ENCODE results near the gene MBTPS1. TPM values are rescaled to one million over a fixed set of nuclear protein-coding genes. Genes with fewer than 3 reads are reported as not detected.

Gene MBTPS1
- polyA plus RNA-seq, 3 donors = 100 to 116 (median 111) TPM

DNA sequence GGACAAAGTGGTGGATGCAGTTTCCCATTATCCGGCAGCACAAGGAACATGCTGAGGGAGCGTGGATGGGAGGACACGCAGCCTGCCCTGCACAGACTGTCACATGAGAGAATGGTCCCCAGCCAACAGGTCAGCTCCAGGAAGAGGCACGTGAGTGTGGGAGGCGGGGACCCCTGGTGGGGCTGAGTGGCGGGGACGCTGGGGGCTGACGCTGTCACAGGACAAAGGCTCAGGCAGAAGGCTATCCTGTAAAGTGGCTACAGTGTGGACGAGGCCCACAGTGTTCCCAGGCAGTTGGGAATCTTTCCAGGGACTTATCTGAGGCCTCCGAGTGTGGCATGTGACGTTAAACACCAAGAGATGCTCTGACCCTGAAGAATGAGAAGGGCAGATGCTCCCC is 30.4 kb downstream of the MBTPS1 start:
- DNase-seq (ENCODE audit: extremely low read depth in 1 of 11, low read depth in 9 of 11, low spot score in 4 of 11) = no peak

DNA sequence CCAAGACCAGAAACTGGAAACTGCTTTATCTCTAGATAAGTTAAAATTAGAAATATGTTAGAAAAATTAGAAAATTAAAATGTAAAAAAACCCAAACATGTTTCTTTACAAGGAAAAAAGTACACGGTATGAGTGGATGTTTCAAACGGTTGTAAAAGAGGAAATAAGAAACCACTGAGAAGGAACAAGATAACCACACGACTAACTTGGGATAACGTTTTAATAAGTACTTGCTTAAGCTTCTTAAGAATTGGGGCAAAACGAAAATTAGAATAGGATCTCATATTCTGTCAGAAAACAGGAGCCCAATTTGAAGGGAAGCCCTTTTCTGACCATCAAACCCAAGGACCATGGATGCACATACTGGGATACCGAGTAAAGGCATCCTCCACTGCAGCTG is 31.0 kb downstream of the MBTPS1 start:
- DNase-seq (ENCODE audit: extremely low read depth in 1 of 11, low read depth in 9 of 11, low spot score in 4 of 11) = no peak

DNA sequence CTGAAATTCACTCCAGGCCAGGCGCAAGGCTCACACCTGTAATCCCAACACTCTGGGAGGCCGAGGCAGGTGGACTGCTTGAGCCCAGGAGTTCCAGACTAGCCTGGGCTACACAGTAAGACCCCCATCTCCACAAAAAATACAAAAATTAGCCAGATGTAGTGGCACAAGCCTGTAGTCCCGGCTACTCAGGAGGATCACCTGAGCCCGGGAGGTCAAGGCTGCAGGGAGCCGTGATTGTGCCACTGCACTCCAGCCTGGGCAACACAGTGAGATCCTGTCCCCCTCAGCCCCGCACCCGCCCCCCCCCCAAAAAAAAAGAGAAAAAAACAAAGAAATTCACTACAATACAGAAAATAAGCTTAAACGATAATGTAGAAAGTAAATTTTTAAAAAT is 31.5 kb downstream of the MBTPS1 start:
- DNase-seq (ENCODE audit: extremely low read depth in 1 of 11, low read depth in 9 of 11, low spot score in 4 of 11) = no peak

DNA sequence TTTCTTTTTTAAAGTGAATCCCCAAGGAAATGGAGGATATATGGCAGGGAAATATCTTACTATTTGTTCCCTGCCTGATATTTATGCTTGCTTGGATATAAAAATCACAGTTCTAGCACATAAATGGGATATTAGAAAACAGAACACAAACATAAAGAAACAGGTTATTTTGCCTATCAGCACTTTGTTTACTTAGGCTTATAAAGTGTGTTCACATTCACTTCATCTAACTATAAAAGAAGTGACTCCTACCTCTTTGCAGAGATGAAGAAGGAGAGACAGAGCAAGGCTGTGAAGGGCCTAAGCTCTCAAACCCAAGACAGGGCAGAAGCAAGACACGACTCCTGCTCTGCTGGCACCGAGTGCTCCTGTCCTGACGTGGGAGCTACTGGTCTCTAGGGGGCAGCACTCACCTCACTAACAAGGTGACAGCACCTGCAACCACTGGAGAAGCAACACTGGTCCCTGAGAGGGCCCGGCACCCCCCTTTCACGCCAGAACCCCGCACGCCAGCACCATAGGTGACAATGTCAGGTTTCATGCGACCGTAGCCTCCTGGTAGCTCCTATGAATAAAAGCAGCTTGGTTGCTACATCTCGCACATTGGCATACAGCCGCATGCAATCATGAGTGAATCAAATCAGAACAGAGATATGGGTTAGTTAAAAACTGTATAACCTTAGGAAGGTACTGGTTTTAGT is 32.0 kb downstream of the MBTPS1 start:
- peak; percentile 29 to 60 (median 40) for DNase-seq (ENCODE audit: extremely low read depth in 1 of 11, low read depth in 9 of 11, low spot score in 4 of 11)

DNA sequence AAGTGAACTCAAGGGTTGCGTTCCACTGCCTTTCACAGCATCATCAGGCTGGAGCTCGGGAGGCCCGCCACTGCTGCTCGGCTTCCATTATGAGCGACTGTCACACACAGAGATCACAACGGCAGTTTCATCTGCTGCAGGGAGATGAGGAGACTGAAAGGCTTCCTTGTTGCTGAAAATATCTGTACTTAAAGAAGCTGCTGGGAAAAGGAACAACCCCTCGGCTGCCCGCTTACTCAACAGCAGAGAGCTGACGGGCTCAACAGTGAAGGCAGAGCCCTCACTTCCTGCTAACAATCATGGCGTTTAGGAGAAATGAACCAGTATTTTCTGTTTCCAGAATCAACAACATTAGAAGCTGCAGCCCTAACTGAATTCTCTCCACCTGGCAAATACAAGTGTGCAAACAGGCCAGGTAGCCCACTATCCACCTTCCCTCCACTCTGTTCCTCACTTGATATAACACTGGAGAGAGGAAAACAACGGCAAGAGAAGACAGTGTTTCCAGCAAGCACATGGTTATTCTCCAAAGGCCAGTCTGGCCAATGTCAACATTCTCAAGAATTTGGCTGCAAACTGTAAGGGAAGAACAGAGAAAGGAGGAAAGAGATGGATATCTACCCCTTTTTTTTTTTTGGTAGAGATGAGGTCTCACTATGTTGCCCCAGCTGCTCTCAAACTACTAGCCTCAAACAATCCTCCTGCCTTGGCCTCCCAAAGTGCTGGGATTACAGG is 33.7 kb downstream of the MBTPS1 start:
- DNase-seq (ENCODE audit: extremely low read depth in 1 of 11, low read depth in 9 of 11, low spot score in 4 of 11) = no peak

DNA sequence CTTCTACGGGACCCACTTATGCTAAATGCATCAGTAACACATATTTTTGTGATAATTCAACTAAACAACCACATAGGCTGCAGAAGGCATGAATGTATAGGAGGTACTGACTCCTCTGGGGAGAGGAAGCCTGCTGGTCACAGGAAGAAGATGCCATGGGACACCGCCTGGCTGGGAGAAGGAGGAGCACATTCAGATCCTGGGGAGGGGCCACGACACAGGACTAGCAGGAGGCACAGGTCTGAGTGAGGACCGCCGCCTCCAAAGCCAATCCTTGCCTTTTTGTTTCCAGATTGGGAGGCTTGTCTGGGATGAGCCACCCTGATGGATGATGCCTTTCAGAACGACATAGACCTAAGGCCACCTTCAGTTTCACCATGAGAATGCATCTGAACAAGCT is 34.6 kb downstream of the MBTPS1 start:
- DNase-seq (ENCODE audit: extremely low read depth in 1 of 11, low read depth in 9 of 11, low spot score in 4 of 11) = no peak

DNA sequence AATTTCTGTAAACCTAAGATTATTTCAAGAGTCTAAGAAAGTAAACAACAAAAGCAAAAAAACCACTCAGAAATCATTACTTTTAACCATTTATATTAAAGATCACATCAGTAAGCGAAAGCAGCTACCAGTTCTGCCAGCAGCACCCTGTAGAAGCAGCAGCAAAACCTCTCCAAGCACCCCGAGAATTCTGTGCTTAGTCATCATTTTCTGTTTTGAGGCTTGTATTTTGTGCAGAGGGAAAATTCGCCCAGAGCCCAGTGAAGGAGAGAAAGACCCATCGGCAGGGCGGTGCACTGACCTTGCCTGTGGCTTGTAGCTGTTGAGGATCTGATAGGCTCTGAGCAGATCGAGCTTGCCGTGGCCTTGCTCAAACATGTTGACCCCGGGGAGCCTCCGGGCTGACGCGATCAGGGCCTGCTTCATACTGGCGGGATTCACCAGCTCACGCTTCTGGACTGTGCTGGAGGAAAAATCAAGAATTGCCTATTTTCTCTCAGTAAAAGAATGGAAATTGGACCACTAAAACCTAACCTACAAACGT is 35.2 kb downstream of the MBTPS1 start:
- no peak for DNase-seq (ENCODE audit: extremely low read depth in 1 of 11, low read depth in 9 of 11, low spot score in 4 of 11)

DNA sequence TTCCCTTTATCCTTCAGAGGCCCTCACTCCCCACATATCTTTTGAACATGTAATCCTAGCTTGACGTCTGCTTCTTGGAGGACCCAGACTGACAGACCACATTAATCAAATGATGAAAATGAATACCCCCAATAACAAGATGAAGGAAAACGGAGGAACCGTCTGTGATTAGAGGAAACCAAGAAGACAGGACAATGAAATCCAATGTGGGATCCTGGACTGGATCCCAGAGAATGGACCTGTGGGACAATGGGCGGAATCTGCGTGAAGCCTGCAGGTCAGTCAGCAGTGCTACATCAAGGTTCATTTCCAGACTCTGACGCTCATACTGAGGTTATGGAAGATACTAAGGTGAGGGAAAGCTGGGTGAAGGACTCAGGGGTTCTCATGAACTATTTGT is 35.9 kb downstream of the MBTPS1 start:
- no peak for DNase-seq (ENCODE audit: extremely low read depth in 1 of 11, low read depth in 9 of 11, low spot score in 4 of 11)

DNA sequence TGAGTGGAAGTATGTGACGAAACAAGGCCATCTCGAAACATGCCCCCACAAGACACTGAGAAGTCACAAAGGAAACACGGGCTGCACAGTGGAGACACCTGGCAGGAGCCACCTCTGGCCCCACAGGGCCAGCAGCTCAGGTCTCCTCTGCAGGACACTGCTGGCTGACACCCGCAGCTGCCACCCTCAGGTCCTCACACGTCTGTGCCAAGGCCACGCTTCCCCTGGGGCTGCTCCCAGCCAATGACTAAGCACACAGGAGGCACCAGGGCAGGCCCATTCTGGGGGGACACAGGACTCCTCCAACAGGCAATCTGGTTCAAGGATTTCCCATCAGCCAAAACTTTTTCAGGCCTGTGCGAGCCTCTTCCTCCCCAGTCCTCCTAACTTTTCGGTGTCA is 36.4 kb downstream of the MBTPS1 start:
- no peak for DNase-seq (ENCODE audit: extremely low read depth in 1 of 11, low read depth in 9 of 11, low spot score in 4 of 11)

DNA sequence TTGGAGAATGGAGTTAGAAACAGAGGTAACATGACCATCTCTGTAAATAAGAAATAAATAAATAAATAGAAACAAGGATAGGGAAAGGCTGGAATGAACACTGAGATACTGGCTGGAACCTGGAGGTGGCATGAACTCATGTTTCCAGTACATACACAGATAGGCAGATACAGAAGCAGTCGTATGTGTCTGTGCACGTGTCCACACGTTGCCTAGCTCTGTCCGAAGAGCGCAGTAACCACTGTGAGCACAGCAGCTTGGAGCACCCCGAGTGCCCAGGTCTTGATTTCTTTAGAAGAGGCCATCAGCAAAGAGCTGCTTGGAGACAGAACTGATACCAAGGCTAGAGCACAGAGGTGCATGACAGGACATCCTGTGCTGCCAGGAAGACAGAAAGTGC is 37.1 kb downstream of the MBTPS1 start:
- no peak for DNase-seq (ENCODE audit: extremely low read depth in 1 of 11, low read depth in 9 of 11, low spot score in 4 of 11)

DNA sequence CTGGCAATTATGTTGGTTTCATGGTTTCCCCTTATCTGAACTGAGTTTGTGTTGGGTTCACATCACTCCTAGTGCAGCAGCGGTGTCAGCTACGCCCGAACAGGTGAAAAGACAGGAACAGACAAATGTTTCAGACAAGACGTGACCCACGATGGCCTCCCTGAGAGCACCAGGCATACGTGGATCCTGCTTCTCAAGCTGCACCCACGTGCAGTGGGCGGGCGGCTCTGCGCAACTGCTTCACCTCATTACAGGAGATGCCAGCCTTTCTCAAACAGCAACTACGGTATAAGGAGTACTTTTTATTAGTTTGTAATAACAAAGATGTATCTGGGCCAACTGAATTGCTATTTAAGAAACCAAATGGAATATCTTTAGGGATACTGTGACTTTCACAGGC is 41.4 kb downstream of the MBTPS1 start:
- no peak for DNase-seq (ENCODE audit: extremely low read depth in 1 of 11, low read depth in 9 of 11, low spot score in 4 of 11)

DNA sequence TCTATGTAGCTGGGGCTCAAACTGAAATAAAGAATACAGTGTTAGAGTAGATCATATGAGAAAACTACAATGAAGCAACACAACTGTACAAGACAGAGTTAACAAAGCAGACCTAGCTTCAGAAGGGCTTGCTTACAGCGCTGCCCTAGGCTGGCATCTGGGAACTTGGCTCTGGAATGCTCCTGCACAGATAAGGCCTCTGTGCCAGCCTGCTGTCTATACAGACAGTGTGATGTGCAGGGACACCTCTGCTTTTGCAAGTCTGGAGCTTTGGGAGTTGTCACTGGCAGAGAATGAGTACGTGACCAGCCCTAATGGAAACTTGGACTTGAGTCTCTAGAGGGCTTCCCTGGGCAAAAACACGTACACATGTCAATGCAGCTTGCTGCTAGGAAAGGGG is 42.0 kb downstream of the MBTPS1 start:
- DNase-seq (ENCODE audit: extremely low read depth in 1 of 11, low read depth in 9 of 11, low spot score in 4 of 11) = no peak

DNA sequence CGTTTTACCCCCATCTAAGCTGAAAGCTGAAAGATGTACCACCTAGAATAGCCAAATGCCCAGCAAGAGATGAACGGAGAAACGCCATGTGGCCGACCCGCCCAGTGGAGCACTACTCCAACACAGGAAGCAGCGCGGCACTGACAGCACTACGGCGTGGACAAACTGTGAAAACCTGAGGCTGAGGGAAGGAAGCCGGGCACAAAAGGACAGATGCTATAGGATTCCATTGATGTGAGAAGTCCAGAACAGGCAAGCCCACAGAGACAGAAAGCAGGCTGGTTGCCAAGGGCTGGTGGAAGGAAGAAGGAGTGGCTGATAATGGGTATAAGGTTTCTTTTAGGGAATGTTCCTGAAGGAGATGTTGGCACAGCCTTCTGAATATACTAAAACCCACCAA is 44.7 kb downstream of the MBTPS1 start:
- no peak for DNase-seq (ENCODE audit: extremely low read depth in 1 of 11, low read depth in 9 of 11, low spot score in 4 of 11)

DNA sequence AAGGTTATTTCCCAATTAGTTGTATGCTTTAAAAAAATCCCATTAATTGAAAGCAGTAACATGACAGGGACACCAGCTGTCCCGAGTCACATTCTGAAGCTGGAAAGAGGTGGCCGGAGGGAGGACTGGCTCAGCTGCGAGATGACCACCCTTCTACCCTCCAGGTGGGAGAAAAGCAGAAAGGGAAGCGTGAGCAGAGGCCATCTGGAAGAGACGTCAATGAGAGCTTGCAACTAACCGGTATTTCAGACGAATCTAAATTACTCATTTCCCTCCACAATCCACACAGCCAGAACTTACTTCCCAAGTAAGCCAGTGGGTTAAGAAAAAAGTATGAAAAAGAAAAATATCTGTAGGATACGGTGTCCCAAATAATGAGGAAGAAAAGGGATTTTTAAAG is 45.6 kb downstream of the MBTPS1 start:
- DNase-seq (ENCODE audit: extremely low read depth in 1 of 11, low read depth in 9 of 11, low spot score in 4 of 11) = no peak

DNA sequence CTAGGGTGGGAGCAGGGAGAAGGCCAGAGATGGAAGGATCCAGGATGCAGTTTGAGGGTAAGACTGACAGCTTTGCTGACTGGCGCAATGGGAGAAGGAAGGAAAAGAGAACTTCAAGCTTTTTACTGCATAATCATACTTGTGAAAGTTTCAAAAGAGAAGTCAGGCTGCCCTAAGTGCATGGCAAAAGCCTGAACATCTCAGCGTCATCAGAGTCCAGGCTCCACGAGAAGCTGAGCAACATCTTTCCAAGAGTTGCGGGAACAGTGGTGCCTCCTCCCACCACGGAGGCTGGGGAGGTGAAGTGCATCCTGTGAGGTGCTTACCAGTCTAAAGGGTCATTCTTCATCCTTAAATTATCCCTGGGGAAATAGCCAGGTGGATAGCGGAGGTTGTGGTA is 47.2 kb downstream of the MBTPS1 start:
- DNase-seq (ENCODE audit: extremely low read depth in 1 of 11, low read depth in 9 of 11, low spot score in 4 of 11) = no peak

DNA sequence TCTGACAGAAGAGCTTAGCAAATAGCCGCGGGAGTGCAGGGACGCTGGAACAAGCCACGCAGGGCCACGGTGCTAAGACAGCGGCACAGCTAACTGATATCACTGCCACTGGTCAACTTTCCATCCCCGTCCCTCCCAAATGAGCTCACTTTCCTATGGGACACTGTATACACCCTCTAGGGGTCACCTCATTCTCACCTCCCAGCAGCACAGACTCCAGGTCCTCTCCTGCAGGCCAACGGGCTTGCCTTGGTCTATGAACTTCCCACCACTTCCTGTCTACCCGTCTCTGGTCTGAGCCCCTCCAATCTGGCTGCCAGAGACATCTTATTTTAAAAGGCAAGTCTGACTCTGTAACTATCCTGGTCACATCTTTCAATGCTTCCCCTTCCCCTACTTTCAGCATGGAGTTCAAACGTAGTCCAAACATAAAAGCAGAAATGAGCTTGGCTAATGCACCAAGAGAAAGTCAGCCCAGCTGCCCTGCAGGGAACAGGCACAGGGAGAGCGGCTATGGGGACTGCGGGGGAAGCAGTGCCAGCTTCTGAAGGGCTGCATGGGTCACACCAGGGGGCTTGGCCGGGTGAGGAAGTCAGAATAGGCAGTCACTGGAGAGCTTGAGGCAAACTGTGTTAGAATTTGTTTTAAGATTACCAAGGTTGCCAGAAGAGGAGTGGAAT is 47.8 kb downstream of the MBTPS1 start:
- DNase-seq (ENCODE audit: extremely low read depth in 1 of 11, low read depth in 9 of 11, low spot score in 4 of 11) = no peak

DNA sequence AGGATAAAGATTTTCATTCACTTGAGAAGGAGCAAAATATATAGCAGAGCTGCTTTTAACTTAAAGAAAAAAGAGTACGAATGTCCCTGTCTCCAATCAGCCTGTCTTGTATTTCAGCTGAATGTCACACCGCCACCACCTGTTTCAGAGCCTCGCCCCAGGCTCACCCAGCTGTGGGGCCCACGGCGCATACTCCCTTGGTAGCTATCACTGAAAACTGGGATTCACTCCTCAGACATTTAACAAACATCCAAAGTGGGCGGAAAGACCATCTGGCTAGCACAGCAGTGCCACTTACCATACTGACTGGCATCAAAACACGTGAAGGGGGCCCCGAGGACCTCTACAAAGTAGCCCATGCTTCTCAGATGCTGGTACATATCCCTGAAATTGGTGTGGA is 48.7 kb downstream of the MBTPS1 start:
- DNase-seq (ENCODE audit: extremely low read depth in 1 of 11, low read depth in 9 of 11, low spot score in 4 of 11) = no peak

DNA sequence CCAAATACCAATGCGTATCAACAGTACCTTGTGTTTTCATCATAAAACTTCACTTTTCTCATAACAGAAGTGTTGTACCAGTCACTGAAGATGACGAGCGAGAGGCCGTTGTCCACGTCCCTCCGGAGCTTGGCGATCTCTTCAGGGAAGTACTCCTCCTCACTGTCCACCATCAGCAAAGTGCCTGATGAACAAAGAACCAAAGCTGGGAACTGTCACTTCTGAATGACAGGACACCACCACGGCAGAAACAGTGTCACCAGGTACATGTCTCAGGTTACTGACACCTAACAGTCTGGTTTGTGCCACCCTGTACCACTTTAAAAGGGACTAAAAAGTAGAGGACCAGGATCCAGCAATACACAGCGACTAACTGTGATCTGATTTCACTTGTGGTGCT is 49.1 kb downstream of the MBTPS1 start:
- DNase-seq (ENCODE audit: extremely low read depth in 1 of 11, low read depth in 9 of 11, low spot score in 4 of 11) = no peak

DNA sequence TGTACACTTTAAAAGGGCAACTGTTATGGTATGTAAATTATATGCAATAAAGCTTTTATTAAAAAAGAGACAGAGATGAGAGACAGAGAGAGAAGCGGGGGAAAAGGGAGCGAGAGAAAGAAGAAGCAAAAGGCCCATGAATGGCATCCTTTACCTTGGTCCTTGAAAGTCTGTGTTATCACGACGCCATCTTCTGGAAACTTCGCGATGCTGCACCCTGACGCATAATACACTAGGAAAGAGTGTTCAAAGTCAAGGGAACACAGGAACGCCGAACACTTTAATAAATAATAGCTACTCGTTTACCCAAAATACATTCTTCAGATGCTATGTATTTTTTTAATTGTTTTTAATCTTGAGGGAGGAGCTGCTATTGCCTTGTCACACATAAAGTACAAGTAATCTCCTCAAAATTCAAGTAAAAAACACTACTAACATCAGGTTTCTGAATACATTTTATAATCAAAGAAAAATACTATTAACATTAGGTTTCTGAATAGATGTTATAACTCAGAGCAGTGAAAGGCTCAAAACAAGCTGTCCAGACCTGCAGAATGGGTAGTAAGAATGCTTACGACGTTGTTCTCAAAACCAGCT is 51.1 kb downstream of the MBTPS1 start:
- peak in 6 of 11 donors; percentile 36 to 49 (median 41) for DNase-seq (ENCODE audit: extremely low read depth in 1 of 11, low read depth in 9 of 11, low spot score in 4 of 11)

DNA sequence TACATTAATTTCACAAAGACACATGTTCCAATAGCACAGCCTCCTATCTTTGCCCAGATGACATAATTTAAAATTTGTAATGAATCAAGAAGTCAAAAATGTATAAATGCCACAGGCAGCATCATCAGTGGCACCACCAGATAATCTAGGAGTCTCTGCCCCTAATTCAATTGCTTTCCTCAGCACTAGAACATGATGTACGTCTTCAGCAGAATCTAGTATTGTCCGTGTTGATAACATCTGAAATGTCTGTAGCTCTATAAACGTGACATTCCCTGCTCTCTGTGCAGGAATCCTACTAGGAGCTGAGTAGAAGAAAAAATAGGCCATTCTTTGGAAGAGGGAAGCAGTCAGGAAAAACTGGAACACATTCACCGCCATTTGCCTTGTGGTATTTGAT is 52.8 kb downstream of the MBTPS1 start:
- no peak for DNase-seq (ENCODE audit: extremely low read depth in 1 of 11, low read depth in 9 of 11, low spot score in 4 of 11)

Data from renal cortex interstitium (tissue), 11 donors.